NCI-H1436 (cell line): ENCODE results near the gene GPR141.
"Not testable (repeated sequence)": the region's sequence is repeated elsewhere in the genome, so short reads cannot be mapped to it uniquely, and the experiment has no call there.

ENCODE experiments used
- DNase-seq: peaks from one replicate; lab custom pipeline; 2025; lab: John Stamatoyannopoulos, UW

Gene GPR141

GRCh38 chr7:37686556-37687345 is 3.2 kb downstream of the GPR141 start:
- DNase-seq = no peak

GRCh38 chr7:37690206-37690605 is 6.6 kb downstream of the GPR141 start:
- DNase-seq = no peak

- DNase-seq = no peak
Measured at GRCh38 chr7:37694208-37695094, 10.9 kb downstream of the GPR141 start.

- DNase-seq = no peak
Measured at GRCh38 chr7:37698276-37698675, 14.7 kb downstream of the GPR141 start.

GRCh38 chr7:37698782-37699181 is 15.2 kb downstream of the GPR141 start:
- DNase-seq = no peak

- DNase-seq = no peak
Measured at GRCh38 chr7:37701769-37702168, 18.2 kb downstream of the GPR141 start.

- DNase-seq = no peak
Measured at GRCh38 chr7:37703361-37703760, 19.8 kb downstream of the GPR141 start.

GRCh38 chr7:37704328-37704833 is 20.8 kb downstream of the GPR141 start:
- not testable (repeated sequence) for DNase-seq

- DNase-seq = no peak
Measured at GRCh38 chr7:37705976-37706375, 22.4 kb downstream of the GPR141 start.

- no peak for DNase-seq
Measured at GRCh38 chr7:37706804-37707203, 23.2 kb downstream of the GPR141 start.

GRCh38 chr7:37707754-37708485 is 24.4 kb downstream of the GPR141 start:
- no peak for DNase-seq

GRCh38 chr7:37709631-37710509 is 26.3 kb downstream of the GPR141 start:
- DNase-seq = no peak

- DNase-seq = no peak
Measured at GRCh38 chr7:37713613-37714012, 30.0 kb downstream of the GPR141 start.

GRCh38 chr7:37714606-37715005 is 31.0 kb downstream of the GPR141 start:
- no peak for DNase-seq

GRCh38 chr7:37718585-37718984 is 35.0 kb downstream of the GPR141 start:
- no peak for DNase-seq

GRCh38 chr7:37719077-37719476 is 35.5 kb downstream of the GPR141 start:
- no peak for DNase-seq

GRCh38 chr7:37724732-37725131 is 41.2 kb downstream of the GPR141 start:
- no peak for DNase-seq

GRCh38 chr7:37726016-37726415 is 42.5 kb downstream of the GPR141 start:
- no peak for DNase-seq

GRCh38 chr7:37728747-37729146 is 45.2 kb downstream of the GPR141 start:
- no peak for DNase-seq

GRCh38 chr7:37729181-37729580 is 45.6 kb downstream of the GPR141 start:
- no peak for DNase-seq

GRCh38 chr7:37730501-37730900 is 46.9 kb downstream of the GPR141 start:
- no peak for DNase-seq
